SK-N-SH treated with all-trans-retinoic acid at 6 μM for 48 hours (cell line): ENCODE data around the gene PTPRN2.

Experiments
- ARNTL ChIP-seq: fragments of 450-650 bp; formaldehyde crosslinking; IDR thresholded peaks from 2 replicates; pipeline ENCODE4 v1.5.0; 2020; ENCODE audit warnings: low read depth, mild to moderate bottlenecking, moderate library complexity, borderline replicate concordance
- CREB5 ChIP-seq: fragments of 250-450 bp; sonication (Bioruptor Pico); IDR thresholded peaks from 2 replicates; pipeline ENCODE4 v1.5.1; 2020; ENCODE audit warnings: low read depth, mild to moderate bottlenecking, moderate library complexity
- CSDC2 ChIP-seq: fragments of 250-450 bp; sonication (Bioruptor Pico); IDR thresholded peaks from 2 replicates; pipeline ENCODE4 v1.5.0; 2020; ENCODE audit warnings: mild to moderate bottlenecking, moderate library complexity
- PATZ1 ChIP-seq: fragments of 250-450 bp; sonication (Bioruptor Pico); IDR thresholded peaks from 2 replicates; pipeline ENCODE4 v1.8.0; 2020; ENCODE audit warnings: mild to moderate bottlenecking, moderate library complexity, borderline replicate concordance
- ZFP30 ChIP-seq: fragments of 450-650 bp; formaldehyde crosslinking; IDR thresholded peaks from 2 replicates; pipeline ENCODE4 v1.5.0; 2022; ENCODE audit warnings: mild to moderate bottlenecking, moderate library complexity

- TF ChIP-seq PATZ1 (CRISPR knock-in tag) (no peak), CSDC2 (CRISPR knock-in tag) (no peak), ZFP30 (CRISPR knock-in tag) (no peak), ARNTL (CRISPR knock-in tag) (no peak), CREB5 (CRISPR knock-in tag) (no peak)
These were observed 1067.8 kb downstream of the PTPRN2 start for GRCh38 chr7:157519798-157520244.
